Stomach smooth muscle (tissue), 2 donors: ENCODE results near the gene PRORP.
"Not testable (repeated sequence)": the region's sequence is repeated elsewhere in the genome, so short reads cannot be mapped to it uniquely, and the experiment has no call there.

Source experiments
- H3K27ac ChIP-seq: one replicate; pipeline ENCODE4 v1.7.0; 2013; ENCODE audit warnings: mild to moderate bottlenecking, low read length, inconsistent platforms
- H3K27me3 ChIP-seq, 2 donors: one replicate each; pipeline ENCODE4 v1.7.0; 2013; ENCODE audit warnings: low read length in 2 of 2; ENCODE audit not compliant: insufficient read depth in 2 of 2, control insufficient read depth in 1 of 2
- H3K36me3 ChIP-seq, 2 donors: one replicate each; pipeline ENCODE4 v1.7.0; 2013; ENCODE audit warnings: low read length in 2 of 2; ENCODE audit not compliant: control insufficient read depth in 2 of 2, insufficient read depth in 2 of 2
- H3K4me1 ChIP-seq: one replicate; pipeline ENCODE4 v1.7.0; 2013; ENCODE audit warnings: low read length; ENCODE audit not compliant: control insufficient read depth, insufficient read depth
- H3K4me3 ChIP-seq, 2 donors: one replicate each; pipeline ENCODE4 v1.7.0; 2013; ENCODE audit warnings: low read length in 2 of 2
- H3K9ac ChIP-seq, 2 donors: one replicate each; pipeline ENCODE4 v1.7.0; 2013; ENCODE audit warnings: low read length in 2 of 2, mild to moderate bottlenecking in 1 of 2
- H3K9me3 ChIP-seq, 2 donors: one replicate each; pipeline ENCODE4 v1.7.0; 2013; ENCODE audit warnings: low read length in 2 of 2; ENCODE audit not compliant: control insufficient read depth in 2 of 2
- donor health status: healthy.
- donor health status: Pancreatic carcinoma.

The PRORP gene

DNA sequence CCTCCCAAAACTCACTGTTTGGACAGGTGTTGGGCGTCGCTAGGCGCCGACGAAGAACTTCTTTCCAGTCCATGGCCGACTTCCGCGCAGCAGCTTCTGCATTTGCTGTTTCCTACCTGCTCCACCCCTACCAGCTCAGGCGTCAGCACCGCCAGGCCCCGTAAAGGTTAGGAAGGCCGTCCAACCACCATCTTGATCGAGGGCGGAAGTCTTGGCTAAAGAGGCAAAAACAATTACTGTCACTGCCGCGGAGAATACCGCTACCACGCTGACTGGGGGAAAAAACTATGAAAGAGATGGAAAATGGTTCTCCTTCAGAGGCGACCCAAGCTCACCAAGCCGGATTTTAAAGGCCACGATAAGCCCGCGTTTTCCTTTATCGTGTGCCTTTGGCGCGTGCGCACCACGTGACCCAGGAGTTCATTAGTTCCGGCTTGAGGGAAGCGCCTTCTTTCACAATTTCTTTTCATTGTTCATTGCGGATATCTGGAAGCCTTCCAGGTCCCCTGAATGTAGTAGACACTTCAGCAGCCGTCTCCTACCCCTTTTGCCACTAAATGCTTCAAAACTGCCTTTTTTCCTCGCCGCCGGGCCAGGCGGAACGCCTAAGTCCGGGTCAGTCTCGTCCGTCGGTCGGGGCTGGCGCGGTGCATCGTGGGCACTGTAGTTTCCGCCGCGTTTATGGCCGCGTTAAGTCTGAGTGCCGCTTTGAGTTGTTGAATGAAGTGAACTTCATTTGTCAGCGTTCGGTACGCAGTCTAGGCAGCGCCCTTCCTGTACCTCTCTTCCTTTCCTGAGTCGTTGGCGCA, at the start of gene PRORP, which contains the start of gene PPP2R3C:
Gene PRORP, plus strand, starts transcription at position 666 of the 809 bp plus-strand sequence. CDS start 694 bp downstream, outside the sequence.
Gene PPP2R3C, minus strand, starts transcription at position 104 of the 809 bp plus-strand sequence. Its CDS starts 31 bp downstream, at position 73.
- Histone ChIP-seq H3K4me3 (peak within 1 kb of the TSS; percentile 77 to 98), H3K9ac (peak within 1 kb of the TSS; percentile 95 to 98), H3K27me3 (no peaks in the 10 kb centered on the region), H3K27ac (peak within 1 kb of the TSS; percentile 98), H3K36me3 (no peaks in the 10 kb centered on the region), H3K4me1 (peaks cover 11% of the 10 kb centered on the region), H3K9me3 (no peaks in the 10 kb centered on the region)

DNA sequence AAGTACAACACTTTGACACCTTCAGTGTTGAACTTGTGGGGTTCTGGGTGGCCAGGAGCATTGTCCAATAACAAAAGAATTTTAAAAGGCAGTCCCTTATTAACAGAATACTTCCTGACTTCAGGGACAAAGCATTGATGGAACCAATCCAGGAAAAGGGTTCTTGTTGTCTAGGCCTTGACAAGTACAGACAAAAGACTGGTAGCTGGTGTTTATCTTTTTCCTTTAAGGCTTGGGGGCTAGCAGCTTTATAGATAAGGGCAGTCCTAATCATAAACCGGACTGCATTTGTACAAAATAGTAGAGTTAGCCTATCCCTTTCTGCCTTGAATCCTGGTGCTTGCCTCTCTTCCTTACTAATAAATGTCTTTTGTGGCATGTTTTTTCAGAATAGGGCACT, 48.9 kb upstream of the PRORP start:
- H3K9me3 ChIP-seq, result no peaks in the 10 kb centered on the region
- no peak overlapping the region for H3K9ac ChIP-seq
- no peaks in the 10 kb centered on the region for H3K4me1 ChIP-seq
- no peak overlapping the region for H3K27ac ChIP-seq
- H3K4me3 ChIP-seq, result no peak overlapping the region
- H3K27me3 ChIP-seq, result no peaks in the 10 kb centered on the region
- peaks cover 7 to 20% of the 10 kb centered on the region in 2 donors for H3K36me3 ChIP-seq

DNA sequence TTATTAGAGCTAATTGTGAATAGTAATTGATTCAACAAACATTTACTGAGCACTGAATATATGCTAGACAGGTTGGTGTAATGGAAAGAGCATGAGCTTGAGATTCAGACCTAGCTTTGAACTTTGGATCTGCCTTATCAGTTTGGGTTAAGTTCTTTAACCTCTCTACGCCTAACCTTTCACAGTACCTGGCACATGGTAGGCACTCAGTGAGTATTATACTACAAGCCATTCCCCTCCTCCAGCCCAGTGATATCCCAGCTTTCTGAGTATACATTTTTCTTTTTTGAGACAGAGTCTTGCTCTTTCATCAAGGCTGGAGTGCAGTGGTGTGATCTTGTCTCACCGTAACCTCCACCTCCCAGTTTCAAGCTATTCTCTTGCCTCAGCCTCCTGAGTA, 44.3 kb upstream of the PRORP start:
- Histone ChIP-seq H3K4me1 (no peaks in the 10 kb centered on the region), H3K27ac (no peak overlapping the region), H3K27me3 (no peaks in the 10 kb centered on the region), H3K4me3 (no peak overlapping the region), H3K36me3 (peaks cover 14 to 32% of the 10 kb centered on the region in 2 donors), H3K9ac (no peak overlapping the region), H3K9me3 (no peaks in the 10 kb centered on the region)

DNA sequence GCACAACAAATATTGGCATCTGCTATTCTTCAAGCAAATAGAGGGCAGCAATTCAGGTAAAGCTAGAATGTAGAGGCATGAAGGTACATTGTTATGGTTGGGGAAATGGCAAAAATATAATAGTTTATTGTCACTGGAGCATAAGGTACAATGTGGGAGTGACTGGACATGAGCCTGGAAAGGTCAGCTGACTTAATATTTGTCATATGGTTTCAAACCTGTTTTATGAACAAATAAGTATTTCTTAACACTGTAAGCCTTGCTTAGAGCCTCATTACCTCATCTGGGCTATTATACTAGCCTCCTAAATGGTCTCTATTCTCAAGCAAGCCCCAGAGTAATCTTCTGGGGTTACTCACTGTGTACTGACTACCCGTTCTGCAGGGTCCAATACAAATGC, 42.6 kb upstream of the PRORP start:
- no peak overlapping the region for H3K9ac ChIP-seq
- H3K4me3 ChIP-seq, result no peak overlapping the region
- H3K4me1 ChIP-seq, result no peaks in the 10 kb centered on the region
- H3K9me3 ChIP-seq, result no peaks in the 10 kb centered on the region
- no peak overlapping the region for H3K27ac ChIP-seq
- H3K36me3 ChIP-seq, result peaks cover 14 to 31% of the 10 kb centered on the region in 2 donors
- H3K27me3 ChIP-seq, result no peaks in the 10 kb centered on the region

DNA sequence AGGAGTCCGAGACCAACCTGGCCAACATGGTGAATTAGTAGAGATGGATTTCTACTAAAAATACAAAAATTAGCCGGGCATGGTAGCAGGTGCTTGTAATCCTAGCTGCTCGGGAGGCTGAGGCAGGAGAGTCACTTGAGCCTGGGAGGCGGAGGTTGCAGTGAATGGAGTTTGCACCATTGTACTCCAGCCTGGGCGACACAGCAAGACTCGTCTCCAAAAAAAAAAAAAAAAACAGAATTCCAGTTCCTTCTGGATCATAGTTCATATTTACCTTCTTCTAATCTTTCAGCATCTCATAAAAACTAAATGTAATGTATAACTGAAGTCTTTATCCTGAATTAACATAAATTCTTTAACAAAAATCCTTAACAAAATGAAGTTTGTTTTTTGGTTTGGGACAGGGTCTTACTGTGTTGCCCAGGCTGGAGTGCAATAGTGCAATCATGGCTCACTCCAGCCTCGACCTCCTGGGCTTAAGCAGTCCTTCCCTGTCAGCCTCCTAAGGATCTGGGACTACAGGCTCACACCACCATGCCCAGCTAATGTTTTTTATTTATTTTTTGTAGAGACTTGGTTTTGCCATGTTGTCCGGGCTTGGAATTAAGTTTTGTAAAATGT, 38.7 kb upstream of the PRORP start:
- Histone ChIP-seq H3K27ac (no peak overlapping the region), H3K4me1 (no peaks in the 10 kb centered on the region), H3K27me3 (no peaks in the 10 kb centered on the region), H3K9ac (no peak overlapping the region), H3K36me3 (peaks cover 18 to 36% of the 10 kb centered on the region in 2 donors), H3K4me3 (no peak overlapping the region), H3K9me3 (no peaks in the 10 kb centered on the region)

DNA sequence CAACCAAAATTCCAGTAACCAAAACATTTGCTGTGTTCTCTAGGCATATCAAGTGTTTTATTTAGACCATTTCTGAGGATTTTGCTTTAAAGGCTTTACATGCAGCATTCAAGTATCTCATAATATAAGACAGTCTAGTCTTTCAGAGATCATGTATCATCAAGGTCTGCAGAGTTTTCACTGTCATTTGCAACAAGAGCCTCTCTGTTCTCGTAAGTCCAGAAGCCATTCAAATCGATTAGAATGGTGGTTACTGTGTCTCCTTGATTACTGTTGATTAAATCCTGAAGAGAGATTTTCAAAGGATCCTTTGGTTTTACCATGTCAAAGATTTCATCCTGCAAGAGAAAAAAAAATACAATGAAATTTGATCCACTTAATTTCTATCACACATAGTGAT, 36.9 kb upstream of the PRORP start:
- Histone ChIP-seq H3K4me3 (no peak overlapping the region), H3K9ac (no peak overlapping the region), H3K27ac (no peak overlapping the region), H3K27me3 (no peaks in the 10 kb centered on the region), H3K4me1 (no peaks in the 10 kb centered on the region), H3K36me3 (peaks cover 19 to 23% of the 10 kb centered on the region in 2 donors), H3K9me3 (no peaks in the 10 kb centered on the region)

DNA sequence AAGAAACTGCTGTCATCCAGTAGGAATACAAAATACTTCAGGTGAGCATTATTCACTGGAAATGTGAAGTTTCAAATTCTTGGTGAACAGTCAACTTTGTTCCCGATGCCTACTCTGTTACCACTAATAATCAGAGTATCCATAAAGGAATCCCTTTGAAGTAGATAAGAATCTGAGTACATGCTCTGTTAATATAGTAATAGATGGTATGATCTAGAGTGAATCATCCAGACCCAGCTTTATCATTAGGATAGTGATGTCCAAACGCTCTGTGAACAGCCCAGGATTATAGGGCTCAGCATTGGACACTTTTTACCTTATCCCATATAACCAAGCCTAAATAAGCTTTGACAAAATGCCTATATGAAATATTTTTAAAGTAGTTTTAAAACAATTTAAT, 33.8 kb upstream of the PRORP start:
- Histone ChIP-seq H3K27ac (no peak overlapping the region), H3K36me3 (peaks cover 16 to 22% of the 10 kb centered on the region in 2 donors), H3K4me3 (no peak overlapping the region), H3K9ac (no peak overlapping the region), H3K4me1 (no peaks in the 10 kb centered on the region), H3K9me3 (no peaks in the 10 kb centered on the region), H3K27me3 (no peaks in the 10 kb centered on the region)

DNA sequence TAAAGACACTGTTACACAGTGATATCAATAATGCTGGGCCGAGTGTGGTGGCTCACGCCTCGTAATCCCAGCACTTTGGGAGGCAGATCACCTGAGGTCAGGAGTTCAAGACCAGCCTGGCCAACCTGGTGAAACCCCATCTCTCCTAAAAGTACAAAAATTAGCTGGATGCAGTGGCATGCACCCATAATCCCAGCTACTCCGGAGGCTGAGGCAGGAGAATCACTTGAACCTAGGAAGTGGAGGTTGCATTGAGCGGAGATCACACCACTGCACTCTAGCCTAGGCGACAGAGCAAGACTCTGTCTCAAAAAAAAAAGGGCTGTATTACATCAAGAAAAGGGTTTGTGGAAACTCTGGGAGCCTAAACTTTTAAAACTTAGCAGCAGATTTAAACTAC, 27.7 kb upstream of the PRORP start:
- H3K36me3 ChIP-seq, result peaks cover 22 to 28% of the 10 kb centered on the region in 2 donors

DNA sequence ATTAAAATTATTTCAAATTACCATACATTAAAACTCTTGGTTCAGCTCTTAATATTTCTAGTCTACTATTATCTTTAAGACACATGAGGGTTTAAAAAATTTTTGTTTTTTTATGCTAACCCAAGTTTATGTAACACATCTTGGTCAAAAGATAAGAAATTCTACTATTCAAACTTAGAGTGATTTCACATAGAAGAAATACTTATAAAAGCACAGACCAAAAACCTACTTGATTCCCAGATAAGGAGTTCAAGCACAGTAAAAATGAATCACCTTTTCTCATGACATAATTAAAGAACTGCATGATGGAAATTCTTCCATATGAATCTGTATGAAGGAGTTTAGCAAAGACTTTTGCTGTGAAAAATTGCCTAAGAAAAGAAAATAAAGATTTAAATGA, 14.5 kb upstream of the PRORP start:
- H3K36me3 ChIP-seq, result peaks cover 25% of the 10 kb centered on the region in 2 donors
- no peak overlapping the region for H3K27ac ChIP-seq
- no peaks in the 10 kb centered on the region for H3K27me3 ChIP-seq
- H3K9ac ChIP-seq, result no peak overlapping the region
- H3K4me1 ChIP-seq, result no peaks in the 10 kb centered on the region
- H3K9me3 ChIP-seq, result no peaks in the 10 kb centered on the region
- H3K4me3 ChIP-seq, result no peak overlapping the region

More for the DNA sequence above, 27.7 kb upstream of the PRORP start:
- H3K9ac ChIP-seq, H3K4me1 ChIP-seq, H3K27me3 ChIP-seq, H3K27ac ChIP-seq, H3K4me3 ChIP-seq, H3K9me3 ChIP-seq: not testable (repeated sequence)

DNA sequence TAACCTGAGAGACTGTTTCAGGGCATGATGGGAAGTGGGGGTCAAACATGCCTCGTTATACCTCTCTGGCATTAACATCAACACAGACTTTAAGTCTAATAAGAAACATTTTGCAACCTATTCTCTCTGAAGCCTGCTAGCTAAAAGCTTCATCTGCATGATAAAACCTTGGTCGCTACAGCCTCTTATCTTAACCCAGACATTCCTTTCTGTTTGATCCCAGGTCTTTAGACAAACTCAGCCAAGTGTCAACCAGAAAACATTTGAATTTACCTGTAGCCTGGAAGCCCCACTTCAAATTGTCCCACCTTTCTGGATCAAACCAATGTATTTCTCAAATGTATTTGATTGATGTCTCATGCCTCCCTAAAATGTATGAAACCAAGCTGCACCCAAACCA, 9.7 kb upstream of the PRORP start:
- no peaks in the 10 kb centered on the region for H3K27me3 ChIP-seq
- no peaks in the 10 kb centered on the region for H3K9me3 ChIP-seq
- H3K4me3 ChIP-seq, result no peak overlapping the region
- H3K36me3 ChIP-seq, result peaks cover 24 to 29% of the 10 kb centered on the region in 2 donors
- H3K4me1 ChIP-seq, result no peaks in the 10 kb centered on the region
- H3K9ac ChIP-seq, result no peak overlapping the region
- H3K27ac ChIP-seq, result no peak overlapping the region
